ENCODE data around the gene HSPA1A. TPM values are rescaled to one million over a fixed set of nuclear protein-coding genes. Genes with fewer than 3 reads are reported as not detected.
A peak's percentile ranks its signal among the peaks of the same experiment; 100 is the strongest.

HSPA1A gene
- total and polyA plus RNA-seq, 9 of the 15 experiments (the other 6 are each of a cell fraction or from before 2014, with no cell fraction given), result 2.2 to 273 (median 107) TPM

- no peak for TF ChIP-seq ZNF696 (CRISPR knock-in tag; conservative IDR thresholded peaks at IDR 0.05)
- no peak for TF ChIP-seq KDM1A (IDR thresholded peaks at IDR 0.05)
- TF ChIP-seq HINFP (tag; conservative IDR thresholded peaks at IDR 0.05; ENCODE audit: low read depth), result peak; percentile 73; the same call in 1 of the 2 replicates
- TF ChIP-seq MIER1 (IDR thresholded peaks at IDR 0.05; ENCODE audit: low read depth), result peak; percentile 51; the same call in 1 of the 2 replicates
- TF ChIP-seq POLR3G (IDR thresholded peaks at IDR 0.05; ENCODE audit: extremely low read depth, insufficient read length, insufficient replicate concordance), result no peak
- peak; percentile 57 to 64; a peak in 3 of 4 replicates for TF ChIP-seq TEAD1 (CRISPR knock-in tag; IDR thresholded peaks at IDR 0.05)
- TF ChIP-seq PHB (CRISPR knock-in tag; IDR thresholded peaks at IDR 0.05), result 0 out of 2 replicates have a peak, but pooled peaks have one; percentile 19
- TF ChIP-seq PHTF2 (CRISPR knock-in tag; IDR thresholded peaks at IDR 0.05), result no peak
- TF ChIP-seq ZNF583 (CRISPR knock-in tag; IDR thresholded peaks at IDR 0.05), result no peak
- TF ChIP-seq ZNF184 (CRISPR knock-in tag; IDR thresholded peaks at IDR 0.05), result no peak
- TF ChIP-seq POLR2G (IDR thresholded peaks at IDR 0.05; ENCODE audit: low read depth, low read length), result no peak
- no peak for TF ChIP-seq ZBED1 (IDR thresholded peaks at IDR 0.05)
- TF ChIP-seq NR3C1 (CRISPR knock-in tag; IDR thresholded peaks at IDR 0.05), result no peak
- peak; percentile 77; the same call in 1 of the 2 replicates for TF ChIP-seq KLF6 (CRISPR knock-in tag; IDR thresholded peaks at IDR 0.05; ENCODE audit: borderline replicate concordance)
- no peak for TF ChIP-seq NR0B1 (IDR thresholded peaks at IDR 0.05; ENCODE audit: partially characterized antibody)
- no peak for TF ChIP-seq ID3 (CRISPR knock-in tag; IDR thresholded peaks at IDR 0.05)
- TF ChIP-seq ID3 (tag; IDR thresholded peaks at IDR 0.05), result peak; percentile 71; the same call in 1 of the 2 replicates
- no peak for TF ChIP-seq CLOCK (CRISPR knock-in tag; IDR thresholded peaks at IDR 0.05; ENCODE audit: borderline replicate concordance)
- TF ChIP-seq ZNF431 (CRISPR knock-in tag; IDR thresholded peaks at IDR 0.05), result no peak
- TF ChIP-seq BCL6 (CRISPR knock-in tag; IDR thresholded peaks at IDR 0.05), result no peak
- TF ChIP-seq ZBTB1 (CRISPR knock-in tag; IDR thresholded peaks at IDR 0.05; ENCODE audit: borderline replicate concordance, low read depth), result 0 out of 2 replicates have a peak, but pooled peaks have one; percentile 0
- TF ChIP-seq FOS (IDR thresholded peaks at IDR 0.05; ENCODE audit: extremely low read depth, insufficient read length), result no peak
- TF ChIP-seq ZNF444 (CRISPR knock-in tag; IDR thresholded peaks at IDR 0.05), result no peak
Observed at GRCh38 chr6:31769684-31770371, 45.5 kb upstream of the HSPA1A start (continued).
